Keratinocyte (primary cell): ENCODE data around the gene ATAD2B. TPM values are rescaled to one million over a fixed set of nuclear protein-coding genes. Genes with fewer than 3 reads are reported as not detected.

Experiments used
- DNase-seq: peaks from one replicate; pipeline ENCODE4 v3.0.0-alpha.2; 2011; ENCODE audit warnings: low read depth, missing footprints, low spot score
- FAIRE-seq: peaks from 2 replicates; lab custom pipeline; 2011; peaks lifted over from hg19 to GRCh38; lab: Jason Lieb, UNC
- H2AFZ ChIP-seq: 2 replicates; pipeline ENCODE4 v1.6.0; 2012; ENCODE audit warnings: low read length, control low read depth, inconsistent platforms; ENCODE audit not compliant: control insufficient read depth
- H3K27ac ChIP-seq: 2 replicates; pipeline ENCODE4 v1.5.1; 2011; ENCODE audit warnings: low read length; ENCODE audit not compliant: control insufficient read depth, insufficient read depth
- H3K27me3 ChIP-seq: 3 replicates; pipeline ENCODE4 v1.6.0; 2011; ENCODE audit warnings: low read length; ENCODE audit not compliant: control insufficient read depth, insufficient read depth; ENCODE audit errors: extremely low read depth
- H3K36me3 ChIP-seq, 2 experiments: 2 replicates in 1 of 2; 3 replicates in 1 of 2; pipeline ENCODE4 v1.5.1; 2011; ENCODE audit warnings: low read length in 2 of 2, mild to moderate bottlenecking in 1 of 2; ENCODE audit not compliant: control insufficient read depth in 2 of 2, insufficient read depth in 2 of 2; ENCODE audit errors: extremely low read depth in 1 of 2
- H3K4me1 ChIP-seq: 3 replicates; pipeline ENCODE4 v1.5.1; 2011; ENCODE audit warnings: low read length; ENCODE audit not compliant: control insufficient read depth, insufficient read depth; ENCODE audit errors: extremely low read depth
- H3K4me2 ChIP-seq: 3 replicates; pipeline ENCODE4 v1.6.0; 2011; ENCODE audit warnings: low read depth, low read length; ENCODE audit not compliant: control insufficient read depth, insufficient read depth; ENCODE audit errors: extremely low read depth
- H3K4me3 ChIP-seq, 3 experiments: fragments of 200-600 bp in 1 of 3; sonication (generic) in 1 of 3; 2 replicates in 2 of 3; 3 replicates in 1 of 3; pipeline ENCODE4 v1.5.1; 2011 to 2016; ENCODE audit warnings: low read length in 3 of 3, mild to moderate bottlenecking in 3 of 3, control low read depth in 2 of 3, inconsistent platforms in 1 of 3, low read depth in 1 of 3, mixed read lengths in 1 of 3, mixed run types in 1 of 3, moderate library complexity in 1 of 3; ENCODE audit not compliant: control insufficient read depth in 2 of 3, insufficient read depth in 2 of 3; ENCODE audit errors: extremely low read depth in 1 of 3
- H3K79me2 ChIP-seq: 2 replicates; pipeline ENCODE4 v1.6.0; 2012; ENCODE audit warnings: low read length; ENCODE audit not compliant: control insufficient read depth, insufficient read depth
- H3K9ac ChIP-seq: 3 replicates; pipeline ENCODE4 v1.6.0; 2011; ENCODE audit warnings: low read length; ENCODE audit not compliant: control insufficient read depth, insufficient read depth; ENCODE audit errors: extremely low read depth
- H3K9me1 ChIP-seq: 3 replicates; pipeline ENCODE4 v1.6.0; 2011; ENCODE audit warnings: low read length; ENCODE audit not compliant: control insufficient read depth, insufficient read depth; ENCODE audit errors: extremely low read depth
- H3K9me3 ChIP-seq: 2 replicates; pipeline ENCODE4 v1.5.1; 2012; ENCODE audit warnings: low read depth, low read length; ENCODE audit not compliant: control insufficient read depth
- H4K20me1 ChIP-seq: 3 replicates; pipeline ENCODE4 v1.6.0; 2011; ENCODE audit warnings: low read length; ENCODE audit not compliant: control insufficient read depth, insufficient read depth; ENCODE audit errors: extremely low read depth
- CTCF ChIP-seq, 3 experiments: IDR thresholded peaks in 1 of 3; conservative IDR thresholded peaks in 1 of 3; optimal IDR thresholded peaks in 1 of 3; 2 replicates in 2 of 3; 3 replicates in 1 of 3; pipeline versions ENCODE3 to v1.5.1; 2011; ENCODE audit warnings: low read length in 3 of 3, mild to moderate bottlenecking in 3 of 3, moderate library complexity in 2 of 3, control low read depth in 1 of 3, inconsistent platforms in 1 of 3; ENCODE audit not compliant: insufficient read depth in 2 of 3; ENCODE audit errors: extremely low read depth in 1 of 3
- EZH2 ChIP-seq: IDR thresholded peaks from one replicate; pipeline ENCODE4 v1.6.1; 2012; ENCODE audit warnings: inconsistent platforms, mild to moderate bottlenecking, low read length, moderate library complexity
- dilution Hi-C: fragments of 300-500 bp; cut with MboI; formaldehyde crosslinking; loops from one replicate; pipeline ENCODE4 v1.7.0; 2020; ENCODE audit warnings: low sequenced_read_pairs; ENCODE audit not compliant: extremely low pct_ligation_motif_present
- polyA plus RNA-seq, 5 experiments: library from polyadenylated mRNA; depleted of rRNA in 3 of 5; stranded (reverse) in 3 of 5; stranded (forward) in 1 of 5; unstranded in 1 of 5; fragments of >200 nt; gene quantifications; 1 replicate in 1 of 5; 2 replicates in 3 of 5; 3 replicates in 1 of 5; pipeline versions ENCODE4 v1.2.1 to v1.2.3, GENCODE V29; 2011 to 2012; ENCODE audit warnings: missing spikeins in 2 of 5, low read depth in 1 of 5, low replicate concordance in 1 of 5

ATAD2B gene
- polyA plus RNA-seq, 1 donor (not counting 4 experiments of a cell fraction or from before 2014, with no cell fraction given): 4.4 TPM

DNA sequence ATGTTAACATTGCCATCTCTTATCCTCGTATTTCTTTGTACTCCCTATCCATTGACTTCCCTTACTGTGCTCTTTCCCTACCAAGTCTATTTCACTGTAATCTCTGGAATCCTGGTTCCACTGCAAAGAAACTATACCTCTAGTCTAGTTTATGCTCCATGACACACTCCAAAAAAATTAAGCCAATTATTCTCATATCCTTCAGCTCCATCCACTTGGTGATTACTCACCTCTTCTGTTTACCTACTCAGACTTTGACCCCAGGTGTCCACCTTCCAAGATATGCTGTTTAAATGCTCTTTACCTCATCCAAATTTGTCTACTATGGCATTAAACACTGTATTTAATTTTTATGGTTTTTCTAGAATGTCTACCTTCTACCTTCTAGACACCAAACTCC, 137.9 kb downstream of the ATAD2B start:
- dilution Hi-C loops: no loop called here
- Histone ChIP-seq H3K27me3 (no peaks in the 10 kb centered on the region), H3K9ac (no peak overlapping the region), H3K9me1 (no peaks in the 10 kb centered on the region), H3K4me1 (peaks cover 18% of the 10 kb centered on the region), H4K20me1 (no peaks in the 10 kb centered on the region), H3K27ac (no peak overlapping the region), H3K36me3 (no peaks in the 10 kb centered on the region), H3K4me3 (no peak overlapping the region), H3K79me2 (no peaks in the 10 kb centered on the region), H3K4me2 (no peak overlapping the region), H2AFZ (no peak overlapping the region), H3K9me3 (no peaks in the 10 kb centered on the region)
- DNase-seq (no peak), FAIRE-seq (peak; percentile 58)
- no peak for TF ChIP-seq CTCF (optimal IDR thresholded peaks at IDR 0.05 in 1 of 3, IDR thresholded peaks at IDR 0.05 in 1 of 3, conservative IDR thresholded peaks at IDR 0.05 in 1 of 3; ENCODE audit: extremely low read depth in 1 of 3, insufficient read depth in 2 of 3, low read length in 3 of 3)
- no peak for TF ChIP-seq EZH2

- FAIRE-seq (peak; percentile 26), DNase-seq (no peak)
- Histone ChIP-seq H3K9me1 (no peaks in the 10 kb centered on the region), H3K27ac (no peak overlapping the region), H3K9ac (no peak overlapping the region), H3K9me3 (no peaks in the 10 kb centered on the region), H3K36me3 (no peaks in the 10 kb centered on the region), H2AFZ (no peak overlapping the region), H3K27me3 (no peaks in the 10 kb centered on the region), H3K4me3 (no peak overlapping the region), H3K79me2 (no peaks in the 10 kb centered on the region), H3K4me2 (no peak overlapping the region), H4K20me1 (no peaks in the 10 kb centered on the region), H3K4me1 (peaks cover 18% of the 10 kb centered on the region)
- dilution Hi-C loops: no loop called here
- TF ChIP-seq CTCF (optimal IDR thresholded peaks at IDR 0.05 in 1 of 3, IDR thresholded peaks at IDR 0.05 in 1 of 3, conservative IDR thresholded peaks at IDR 0.05 in 1 of 3; ENCODE audit: extremely low read depth in 1 of 3, insufficient read depth in 2 of 3, low read length in 3 of 3): no peak
Measured at GRCh38 chr2:23788100-23788499, 138.8 kb downstream of the ATAD2B start.
